ENCODE measurements around the gene PPA1.
"Not testable (repeated sequence)": the region's sequence is repeated elsewhere in the genome, so short reads cannot be mapped to it uniquely, and the experiment has no call there.

Gene PPA1

DNA sequence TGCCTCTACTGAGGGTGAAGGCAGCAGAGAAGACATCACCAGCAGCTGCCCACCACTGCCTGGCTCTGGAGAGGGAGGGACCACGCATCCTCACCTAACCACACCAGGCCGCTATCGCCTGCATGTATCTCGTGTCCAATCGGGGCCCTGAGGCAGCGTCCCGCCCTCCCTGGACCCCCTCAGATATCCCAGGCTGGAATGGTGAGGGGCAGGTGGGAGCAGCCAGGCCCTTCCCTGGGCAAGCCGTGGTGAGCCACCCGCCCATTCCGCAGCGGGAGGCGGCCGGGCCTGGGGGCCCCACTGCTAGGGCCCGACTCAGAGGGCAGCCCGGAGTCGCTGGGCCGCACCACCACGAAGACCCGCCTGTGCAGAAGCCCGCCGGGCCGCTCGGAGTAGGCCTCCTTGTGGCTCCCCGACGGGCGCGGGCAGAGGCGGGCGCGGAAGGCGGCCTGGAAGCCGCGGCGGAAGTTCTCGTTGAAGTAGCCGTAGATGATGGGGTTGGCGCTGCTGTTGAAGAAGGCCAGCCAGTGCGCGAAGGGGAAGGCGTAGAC is 21.6 kb upstream of the PPA1 start:
- DNase-seq: no peak

DNA sequence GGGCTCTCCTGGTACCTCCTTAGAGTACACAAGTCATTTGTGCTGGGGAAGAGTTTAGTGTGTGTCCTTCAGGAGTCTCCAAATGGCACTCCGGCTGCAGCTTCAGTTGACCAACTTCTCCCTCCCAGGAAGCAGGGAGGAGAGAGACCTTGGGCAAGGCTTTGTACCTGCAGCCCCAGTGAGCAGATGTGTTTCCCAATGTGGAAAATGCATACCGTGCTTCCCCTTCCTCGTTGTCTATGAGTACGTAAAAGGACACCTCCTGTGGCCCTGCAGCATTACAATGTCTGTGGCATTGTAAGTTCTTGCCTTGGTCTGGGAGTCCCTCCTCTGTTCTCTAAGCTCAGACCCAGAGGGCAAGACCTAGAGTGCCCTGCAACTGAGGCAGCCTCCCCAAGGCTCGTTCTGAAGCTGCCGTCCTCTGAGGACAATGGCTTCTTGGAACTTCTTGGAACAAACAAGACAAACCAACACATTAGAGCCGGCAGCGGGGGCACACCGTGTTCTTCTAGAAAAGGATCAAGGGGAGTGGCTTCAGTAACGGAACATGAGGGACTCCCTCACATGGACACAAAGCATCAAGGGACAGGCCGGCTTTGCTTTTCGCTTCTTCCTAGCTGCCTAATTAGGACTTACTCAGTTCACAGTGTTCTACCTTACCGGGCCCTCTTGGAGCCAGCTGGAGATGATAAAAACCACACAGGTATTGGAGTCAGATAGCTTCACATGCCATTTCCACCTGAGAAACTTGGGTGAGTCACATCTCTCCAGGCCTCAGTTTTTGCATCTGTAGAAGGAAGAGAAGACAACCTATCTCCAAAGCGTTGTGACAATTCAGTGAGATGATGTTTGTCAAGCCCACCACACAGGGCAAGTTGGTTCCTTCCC is 20.9 kb upstream of the PPA1 start:
- no peak for DNase-seq

DNA sequence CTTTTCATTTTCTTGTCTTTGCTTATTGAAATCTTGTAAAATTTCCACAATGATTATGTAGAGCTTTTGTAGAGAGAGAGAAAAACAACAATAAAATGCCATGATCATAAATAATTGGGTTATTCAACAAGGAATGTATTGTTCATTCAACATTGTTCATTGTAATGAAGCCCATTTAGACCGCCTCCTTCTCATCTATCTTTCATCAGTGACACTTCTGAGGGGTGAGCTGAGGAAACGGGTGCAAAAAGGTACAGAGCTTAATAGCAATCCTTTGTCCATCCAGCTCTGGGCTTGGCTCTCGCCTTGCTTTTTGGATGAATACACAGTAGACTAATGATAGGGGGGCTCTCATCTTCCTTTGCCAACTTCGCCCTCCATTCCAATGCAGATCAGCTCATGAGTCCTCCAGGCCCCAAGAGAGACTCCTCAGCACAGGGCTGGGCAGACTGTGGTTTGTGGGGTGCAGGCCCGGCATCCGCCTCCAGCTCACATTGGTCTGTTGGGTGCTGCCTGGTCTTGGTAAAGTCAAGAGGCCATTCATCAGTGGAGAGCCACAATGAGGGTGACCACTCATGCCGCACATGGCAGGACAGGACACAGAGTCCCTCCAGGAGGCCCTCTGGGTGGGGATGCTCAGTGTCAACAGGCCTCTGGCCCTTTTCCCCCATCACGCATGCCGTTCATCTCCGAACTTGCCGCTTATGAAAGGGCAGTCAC is 17.9 kb upstream of the PPA1 start:
- no peak for DNase-seq

DNA sequence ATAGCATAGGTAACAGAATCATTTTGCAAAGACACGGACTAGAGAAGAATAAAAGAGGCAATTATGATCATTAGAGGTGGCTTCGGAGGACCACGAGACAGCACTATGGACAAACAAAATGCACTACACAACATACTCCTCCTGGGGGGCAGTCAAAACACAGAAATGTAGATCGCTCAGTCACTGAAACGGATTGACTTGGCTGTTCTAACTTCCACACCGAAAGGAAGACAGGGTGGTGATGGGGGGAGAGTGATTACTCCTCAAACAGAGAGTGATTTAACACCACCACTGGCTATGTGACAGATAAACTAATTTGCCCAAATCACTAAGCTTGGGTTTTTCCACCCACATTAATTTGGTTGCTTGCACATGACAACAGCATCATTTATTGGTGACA is 14.1 kb upstream of the PPA1 start:
- no peak for DNase-seq

DNA sequence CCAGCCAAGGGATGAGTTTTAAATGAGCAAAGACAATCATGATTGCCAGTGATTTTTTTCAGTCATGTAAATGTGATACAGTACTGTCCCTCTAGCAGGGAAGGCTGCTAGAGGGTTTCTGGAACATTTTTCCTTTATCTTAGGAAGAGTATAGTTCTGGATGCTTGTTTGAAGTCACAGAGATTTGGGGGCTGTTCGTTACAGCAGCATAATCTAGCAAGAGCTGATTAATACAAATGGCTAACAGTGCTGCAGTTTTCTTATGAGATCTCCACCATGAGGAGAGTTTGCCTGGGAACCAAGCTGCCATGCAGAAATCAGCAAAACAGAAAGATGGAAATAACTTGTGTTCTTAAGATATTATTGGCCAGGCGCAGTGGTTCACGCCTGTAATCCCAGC is 7.9 kb upstream of the PPA1 start:
- DNase-seq: no peak

DNA sequence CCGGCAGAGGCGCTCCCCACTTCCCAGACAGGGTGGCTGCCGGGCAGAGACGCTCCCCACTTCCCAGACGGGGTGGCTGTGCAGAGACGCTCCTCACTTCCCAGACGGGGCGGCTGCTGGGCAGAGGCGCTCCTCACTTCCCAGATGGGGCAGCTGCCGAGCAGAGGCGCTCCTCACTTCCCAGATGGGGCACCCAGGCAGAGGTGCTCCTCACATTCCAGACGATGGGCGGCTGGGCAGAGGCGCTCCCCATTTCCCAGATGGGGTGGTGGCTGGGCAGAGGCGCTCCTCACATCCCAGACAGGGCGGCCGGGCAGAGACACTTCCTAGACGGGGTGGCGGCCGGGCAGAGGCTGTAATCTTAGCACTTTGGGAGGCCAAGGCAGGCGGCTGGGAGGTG is 6.8 kb upstream of the PPA1 start:
- DNase-seq: not testable (repeated sequence)

DNA sequence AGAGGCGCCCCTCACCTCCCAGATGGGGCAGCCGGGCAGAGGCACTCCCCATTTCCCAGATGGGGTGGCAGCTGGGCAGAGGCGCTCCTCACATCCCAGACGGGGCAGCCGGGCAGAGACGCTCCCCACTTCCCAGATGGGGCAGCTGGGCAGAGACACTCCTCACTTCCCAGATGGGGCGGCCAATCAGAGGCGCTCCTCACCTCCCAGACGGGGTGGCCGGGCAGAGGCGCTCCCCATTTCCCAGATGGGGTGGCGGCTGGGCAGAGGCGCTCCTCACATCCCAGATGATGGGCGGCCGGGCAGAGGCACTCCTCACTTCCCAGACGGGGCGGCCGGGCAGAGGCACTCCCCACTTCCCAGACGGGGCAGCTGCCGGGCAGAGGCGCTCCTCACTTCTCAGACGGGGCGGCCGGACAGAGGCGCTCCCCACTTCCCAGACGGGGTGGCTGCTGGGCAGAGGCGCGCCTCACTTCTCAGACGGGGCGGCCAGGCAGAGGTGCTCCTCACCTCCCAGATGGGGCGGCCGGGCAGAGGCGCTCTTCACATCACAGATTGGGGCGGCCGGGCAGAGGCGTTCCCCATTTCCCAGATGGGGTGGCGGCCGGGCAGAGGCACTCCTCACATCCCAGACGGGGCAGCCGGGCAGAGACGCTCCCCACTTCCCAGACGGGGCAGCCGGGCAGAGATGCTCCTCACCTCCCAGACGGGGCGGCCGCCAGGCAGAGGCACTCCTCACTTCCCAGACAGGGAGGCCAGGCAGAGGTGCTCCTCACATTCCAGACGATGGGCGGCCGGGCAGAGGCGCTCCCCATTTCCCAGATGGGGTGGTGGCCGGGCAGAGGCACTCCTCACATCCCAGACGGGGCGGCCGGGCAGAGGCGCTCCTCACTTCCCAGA is 6.1 kb upstream of the PPA1 start:
- not testable (repeated sequence) for DNase-seq

DNA sequence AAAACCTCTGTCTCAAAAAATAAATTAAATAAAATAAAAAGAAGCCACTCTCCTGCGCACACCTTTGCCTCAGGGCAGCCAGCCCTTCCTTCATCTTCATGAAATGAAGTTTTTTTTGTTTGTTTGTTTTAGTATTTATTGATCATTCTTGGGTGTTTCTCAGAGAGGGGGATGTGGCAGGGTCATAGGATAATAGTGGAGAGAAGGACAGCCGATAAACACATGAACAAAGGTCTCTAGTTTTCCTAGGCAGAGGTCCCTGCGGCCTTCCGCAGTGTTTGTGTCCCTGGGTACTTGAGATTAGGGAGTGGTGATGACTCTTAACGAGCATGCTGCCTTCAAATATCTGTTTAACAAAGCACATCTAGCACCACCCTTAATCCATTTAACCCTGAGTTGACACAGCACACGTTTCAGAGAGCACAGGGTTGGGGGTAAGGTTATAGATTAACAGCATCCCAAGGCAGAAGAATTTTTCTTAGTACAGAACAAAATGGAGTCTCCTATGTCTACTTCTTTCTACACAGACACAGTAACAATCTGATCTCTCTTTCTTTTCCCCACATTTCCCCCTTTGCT is 4.8 kb upstream of the PPA1 start:
- not testable (repeated sequence) for DNase-seq

DNA sequence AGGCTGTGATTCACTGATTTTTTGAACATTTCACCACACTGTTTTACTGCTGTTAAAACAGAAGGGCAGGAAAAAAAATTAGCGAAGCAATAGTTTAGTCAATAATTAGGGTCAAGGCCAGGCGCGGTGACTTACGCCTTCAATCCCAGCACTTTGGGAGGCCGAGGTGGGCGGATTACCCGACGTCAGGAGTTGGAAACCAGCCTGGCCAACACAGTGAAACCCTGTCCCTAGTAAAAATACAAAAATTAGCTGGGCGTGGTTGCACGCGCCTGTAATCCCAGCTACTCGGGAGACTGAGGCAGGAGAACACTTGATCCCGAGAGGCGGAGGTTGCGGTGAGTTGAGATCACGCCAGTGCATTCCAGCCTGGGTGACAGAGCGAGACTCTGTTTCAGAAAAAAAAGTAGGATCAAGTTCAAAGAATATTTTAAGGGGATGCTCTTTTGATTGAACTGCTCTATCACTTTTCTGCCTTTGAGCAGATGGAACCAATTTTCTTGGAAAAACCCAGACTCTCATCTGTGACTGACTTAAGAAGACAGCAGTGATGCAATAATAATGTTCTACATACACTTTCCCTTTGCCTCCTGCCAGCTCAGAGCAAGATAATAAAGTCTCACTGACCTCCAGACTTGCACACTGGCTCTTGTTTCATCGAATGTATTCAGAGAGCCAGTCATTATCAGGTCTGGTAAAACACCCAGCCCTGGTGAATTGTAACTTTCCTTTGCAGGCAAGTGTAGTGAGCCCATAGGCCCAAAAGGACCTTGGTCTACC is 1.6 kb upstream of the PPA1 start:
- no peak for DNase-seq

DNA sequence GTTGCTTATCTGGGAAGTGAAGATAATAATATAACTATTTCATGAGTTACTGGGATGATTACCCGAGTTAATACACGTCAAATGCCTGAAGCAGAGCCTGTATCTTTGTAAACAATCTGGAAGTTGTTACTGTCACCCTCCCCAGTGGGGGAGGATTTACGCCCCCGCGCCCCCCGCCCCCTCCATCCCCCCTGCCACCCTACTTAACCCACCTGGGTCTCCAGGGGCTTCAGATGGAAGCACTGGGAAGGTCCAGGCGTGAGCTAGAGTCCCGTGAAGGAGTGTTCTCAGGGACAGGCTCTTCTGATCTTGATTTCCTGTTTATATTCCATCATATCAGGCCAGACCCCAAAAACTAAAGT is 691 bp upstream of the PPA1 start:
- DNase-seq: no peak

DNA sequence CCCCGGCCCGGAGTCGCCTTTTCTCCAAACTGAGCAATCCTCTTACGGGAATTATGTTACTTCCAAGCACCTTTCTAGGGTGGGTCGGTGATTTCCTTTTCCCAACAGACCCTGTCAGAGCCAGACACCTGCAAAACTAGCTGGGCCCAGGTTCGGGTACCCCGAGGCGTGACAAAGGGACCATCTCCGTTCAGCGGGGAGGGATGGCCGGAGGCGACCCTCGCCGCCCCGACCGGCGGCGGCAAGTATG is 445 bp downstream of the PPA1 start:
- DNase-seq: no peak

DNA sequence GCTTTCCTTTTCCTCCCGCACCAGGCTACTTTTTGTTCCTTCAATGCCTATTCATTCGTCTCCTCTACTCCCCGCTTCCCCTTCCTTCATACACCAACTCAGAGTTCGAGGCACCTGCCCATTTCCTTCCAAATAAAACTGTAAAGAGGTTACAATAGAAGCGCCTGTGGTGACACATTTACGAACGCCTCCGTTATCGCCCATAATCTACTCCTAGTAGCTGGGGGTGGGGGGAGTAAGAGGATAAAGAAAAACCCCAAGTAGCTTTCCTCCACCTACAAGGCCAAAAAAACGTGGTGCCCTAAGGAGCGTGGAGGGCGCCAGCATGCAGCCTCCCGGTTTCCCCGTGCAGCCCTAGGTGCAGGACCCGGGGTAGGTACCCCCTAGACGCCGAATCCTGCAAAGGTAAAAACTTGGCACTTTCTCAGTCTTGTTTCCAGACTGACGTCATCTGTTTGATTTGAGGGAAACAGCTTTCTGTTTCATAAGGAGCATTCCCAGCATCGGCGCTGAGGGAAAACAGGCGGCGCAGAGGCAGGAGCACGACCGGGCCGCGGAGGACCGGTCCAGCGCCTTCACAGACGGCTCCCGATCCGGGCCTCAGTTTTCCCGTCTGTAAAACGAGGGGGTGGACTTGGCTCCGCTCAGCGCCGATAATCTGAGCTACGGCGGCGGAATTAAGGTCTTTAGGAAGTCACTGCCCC is 922 bp downstream of the PPA1 start:
- no peak for DNase-seq

DNA sequence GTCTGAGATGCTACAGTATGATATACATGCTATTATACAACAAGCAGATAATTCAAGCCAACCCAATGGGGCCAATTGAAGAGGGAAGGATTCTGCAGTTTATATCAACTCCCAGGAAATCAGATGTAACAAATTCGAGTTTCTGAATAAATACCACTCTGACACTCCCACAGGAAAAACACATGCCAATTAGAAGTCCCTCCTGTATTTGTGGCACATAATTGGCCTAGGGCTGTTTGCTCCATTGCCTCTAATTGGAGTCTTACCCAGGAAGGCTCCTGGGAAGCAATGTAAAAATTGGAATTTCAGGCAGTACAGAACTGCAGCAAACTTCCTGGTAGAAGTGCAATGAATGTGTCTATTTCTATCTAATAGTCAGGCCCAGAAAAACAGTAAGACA is 4.7 kb downstream of the PPA1 start:
- no peak for DNase-seq

DNA sequence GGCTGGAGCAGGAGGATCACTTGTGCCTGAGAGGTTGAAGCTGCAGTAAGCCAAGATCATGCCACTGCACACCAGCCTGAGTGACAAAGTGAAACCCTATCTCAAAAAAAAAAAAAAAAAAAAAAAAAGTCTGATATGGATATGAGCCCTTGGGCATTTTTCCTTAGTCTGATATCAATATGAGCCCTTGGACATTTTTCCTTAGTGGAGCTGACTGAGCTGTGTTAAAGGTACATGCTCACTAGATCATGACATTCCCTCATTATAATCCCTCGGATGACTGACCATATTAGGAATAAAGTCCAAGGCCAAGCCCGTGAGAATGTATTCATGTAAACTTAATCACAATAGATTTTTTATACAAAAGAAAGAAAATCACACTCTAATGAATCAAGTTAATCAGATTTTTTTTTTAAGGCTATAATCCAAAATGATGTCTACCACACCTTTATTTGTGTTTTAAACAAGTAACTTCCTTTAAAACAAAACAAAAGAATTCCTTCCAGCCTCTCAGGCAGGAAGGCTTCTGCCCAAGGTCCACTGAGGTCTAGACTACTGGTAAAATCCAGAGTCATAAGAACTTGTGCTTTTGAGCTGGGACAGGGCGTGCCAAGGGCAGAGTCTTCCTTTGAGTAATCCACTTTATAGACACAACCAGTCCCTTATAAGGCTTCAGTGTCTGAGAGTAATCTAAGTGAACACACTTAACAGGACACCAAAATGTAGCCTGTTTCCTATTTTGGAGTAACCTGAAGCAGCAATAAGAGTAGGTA is 5.5 kb downstream of the PPA1 start:
- no peak for DNase-seq

DNA sequence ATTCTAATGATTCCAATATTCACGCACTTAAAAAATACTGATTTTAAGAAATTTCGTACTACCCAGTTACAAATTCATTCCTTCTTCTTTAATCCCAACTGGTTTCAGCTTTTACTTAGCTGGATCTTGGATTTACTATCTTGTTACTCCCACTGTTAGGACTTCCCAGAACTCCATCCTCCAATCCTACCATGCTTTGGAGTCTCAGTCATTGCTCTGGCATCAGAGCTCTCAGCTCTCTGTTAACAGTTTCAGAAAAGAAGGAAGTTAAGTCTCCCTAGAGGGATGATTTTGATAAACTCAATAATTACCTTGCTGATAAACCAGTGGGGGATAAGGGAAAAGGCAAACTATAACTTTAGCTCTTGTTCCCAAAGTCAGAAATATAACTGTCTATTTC is 9.5 kb downstream of the PPA1 start:
- DNase-seq: no peak

DNA sequence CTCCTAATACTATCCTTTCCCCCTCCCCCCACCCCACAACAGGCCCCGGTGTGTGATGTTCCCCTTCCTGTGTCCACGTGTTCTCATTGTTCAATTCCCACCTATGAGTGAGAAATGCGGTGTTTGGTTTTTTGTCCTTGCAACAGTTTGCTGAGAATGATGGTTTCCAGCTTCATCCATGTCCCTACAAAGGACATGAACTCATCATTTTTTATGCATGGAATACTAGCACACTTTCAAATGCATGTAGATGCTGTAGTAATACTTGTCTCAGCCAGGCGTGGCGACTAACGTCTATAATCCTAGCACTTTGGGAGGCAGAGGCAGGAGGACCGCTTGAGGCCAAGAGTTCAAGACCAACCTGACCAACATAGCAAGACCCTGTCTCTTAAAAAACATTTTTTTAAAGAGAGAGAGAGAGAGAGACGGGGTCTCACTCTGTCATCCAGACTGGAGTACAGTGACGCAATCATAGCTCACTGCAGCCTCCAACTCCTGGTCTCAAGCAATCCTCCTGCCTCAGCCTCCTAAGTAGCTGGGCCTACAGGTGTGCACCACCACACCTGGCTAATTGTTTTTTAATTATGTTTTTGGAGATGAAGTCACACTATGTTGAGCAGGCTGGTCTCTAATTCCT is 10.3 kb downstream of the PPA1 start:
- not testable (repeated sequence) for DNase-seq

DNA sequence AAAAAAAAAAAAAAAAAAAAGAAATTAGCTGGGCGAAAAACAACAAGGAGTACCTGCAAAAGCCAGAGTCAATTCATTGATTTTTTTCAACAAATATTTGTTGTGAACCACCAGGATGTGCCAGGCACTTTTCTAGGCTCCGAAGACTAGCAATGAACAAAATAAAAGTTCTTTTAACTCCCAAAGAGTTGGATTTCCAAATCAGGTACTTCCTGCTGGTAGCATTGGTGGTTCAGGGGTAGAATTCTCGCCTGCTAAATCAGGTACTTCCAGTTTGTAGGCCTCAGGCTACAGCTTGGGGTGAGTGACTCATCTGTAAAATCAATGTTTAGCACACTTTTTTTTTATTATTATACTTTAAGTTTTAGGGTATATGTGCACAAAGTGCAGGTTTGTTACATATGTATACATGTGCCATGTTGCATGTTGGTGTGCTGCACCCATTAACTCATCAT is 10.9 kb downstream of the PPA1 start:
- DNase-seq: no peak

DNA sequence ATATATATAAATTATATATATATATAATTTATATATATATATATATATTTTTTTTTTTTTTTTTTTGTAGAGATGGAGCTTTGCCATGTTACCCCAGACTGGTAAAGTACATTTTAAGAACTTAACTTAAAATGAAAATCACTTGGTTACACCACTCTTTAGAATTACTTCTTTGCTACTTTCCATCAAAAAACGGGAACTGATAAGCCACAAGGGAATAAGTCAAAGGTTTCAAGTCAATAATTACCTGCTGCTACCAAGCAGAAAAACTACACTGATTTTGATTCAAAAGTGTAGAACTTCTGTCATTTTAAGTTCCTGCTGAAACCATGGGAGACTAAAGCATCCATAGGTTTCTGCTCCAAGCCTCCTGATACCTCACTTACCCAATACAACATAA is 12.2 kb downstream of the PPA1 start:
- no peak for DNase-seq

DNA sequence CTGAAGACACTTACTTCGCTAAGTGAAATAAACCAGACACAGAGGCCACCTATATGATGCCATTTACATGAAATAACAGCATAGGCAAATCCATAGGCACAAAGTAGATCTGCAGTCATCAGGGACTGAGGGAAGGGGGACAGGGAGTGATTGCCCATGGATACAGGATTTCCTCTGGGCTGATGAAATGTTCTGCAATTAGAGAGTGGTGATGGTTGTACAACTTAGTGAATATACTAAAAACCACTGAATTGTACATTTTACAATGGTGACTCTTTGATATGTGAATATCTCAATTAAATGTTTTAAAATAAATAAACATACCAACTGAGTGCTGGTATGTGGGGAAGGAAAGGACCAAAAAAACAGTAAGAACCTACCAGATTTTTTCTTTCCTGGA is 20.4 kb downstream of the PPA1 start:
- no peak for DNase-seq

DNA sequence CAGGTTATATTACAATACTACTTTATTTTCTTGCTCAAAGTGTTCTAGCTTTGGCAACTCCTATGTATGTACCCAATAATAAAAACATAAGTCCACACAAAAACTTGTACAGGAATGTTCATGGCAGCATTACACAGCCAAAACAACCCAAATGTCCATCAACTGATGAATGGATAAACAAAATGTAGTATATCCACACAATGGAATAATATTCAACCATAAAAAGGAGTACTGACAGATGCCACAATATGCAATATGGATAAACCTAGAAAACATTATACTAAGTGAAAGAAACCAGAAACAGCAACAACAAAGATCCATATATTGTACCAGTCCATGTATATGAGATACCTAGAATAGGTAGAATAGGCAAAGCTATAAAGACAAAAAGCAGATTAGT is 21.0 kb downstream of the PPA1 start:
- DNase-seq: no peak

All from NCI-H1694 (cell line).